HG03097 (cell line): ENCODE results near the gene CD163L1.
A peak's percentile ranks its signal among the peaks of the same experiment; 100 is the strongest.

ENCODE experiments used
- ATAC-seq: cut with Tn5 transposase; IDR thresholded peaks from one replicate; pipeline ENCODE4 v1.9.1; 2021; ENCODE audit not compliant: unreplicated experiment, low FRiP score

Gene CD163L1

GRCh38 chr12:7411343-7411742 is 32.6 kb downstream of the CD163L1 start:
- ATAC-seq = no peak

GRCh38 chr12:7404275-7404674 is 39.7 kb downstream of the CD163L1 start:
- no peak for ATAC-seq

- ATAC-seq = no peak
Measured at GRCh38 chr12:7403466-7403865, 40.5 kb downstream of the CD163L1 start.

GRCh38 chr12:7399089-7399488 is 44.9 kb downstream of the CD163L1 start:
- no peak for ATAC-seq

GRCh38 chr12:7396418-7396817 is 47.5 kb downstream of the CD163L1 start:
- no peak for ATAC-seq

- no peak for ATAC-seq
Measured at GRCh38 chr12:7395950-7396349, 48.0 kb downstream of the CD163L1 start.

GRCh38 chr12:7387289-7387688 is 56.7 kb downstream of the CD163L1 start:
- no peak for ATAC-seq

- no peak for ATAC-seq
Measured at GRCh38 chr12:7383157-7383556, 60.8 kb downstream of the CD163L1 start.

- no peak for ATAC-seq
Measured at GRCh38 chr12:7376196-7376595, 67.8 kb downstream of the CD163L1 start.

- ATAC-seq = no peak
Measured at GRCh38 chr12:7375145-7375543, 68.8 kb downstream of the CD163L1 start.

GRCh38 chr12:7374423-7375144 is 69.4 kb downstream of the CD163L1 start:
- ATAC-seq = no peak

GRCh38 chr12:7373226-7373625 is 70.7 kb downstream of the CD163L1 start:
- ATAC-seq = no peak

GRCh38 chr12:7369274-7369729 is 74.7 kb downstream of the CD163L1 start:
- ATAC-seq = peak; percentile 71

GRCh38 chr12:7362734-7363133 is 81.2 kb downstream of the CD163L1 start:
- no peak for ATAC-seq

- no peak for ATAC-seq
Measured at GRCh38 chr12:7361265-7361664, 82.7 kb downstream of the CD163L1 start.

- no peak for ATAC-seq
Measured at GRCh38 chr12:7354529-7354928, 89.4 kb downstream of the CD163L1 start.

- ATAC-seq = no peak
Measured at GRCh38 chr12:7352661-7353060, 91.3 kb downstream of the CD163L1 start.

GRCh38 chr12:7351177-7351576 is 92.8 kb downstream of the CD163L1 start:
- no peak for ATAC-seq

GRCh38 chr12:7349418-7349817 is 94.5 kb downstream of the CD163L1 start:
- ATAC-seq = no peak

- no peak for ATAC-seq
Measured at GRCh38 chr12:7346551-7347225, 97.3 kb downstream of the CD163L1 start.

GRCh38 chr12:7344833-7345606 is 98.9 kb downstream of the CD163L1 start:
- no peak for ATAC-seq
